OCI-LY1 (cell line): Measurements from ENCODE around the gene DIP2C.

Experiments used
- EZH2 ChIP-seq: fragments of 200-600 bp; sonication (generic), shearing (Covaris generic); IDR thresholded peaks from 2 replicates; pipeline ENCODE4 v1.8.0; 2017; ENCODE audit warnings: borderline replicate concordance, mixed run types, mild to moderate bottlenecking, antibody characterized with exemption, low read length, moderate library complexity, mixed read lengths
- TF ChIP-seq, protein P1 (sequence below): fragments of 200-600 bp; sonication (generic), shearing (Covaris generic); IDR thresholded peaks from 2 replicates; pipeline ENCODE4 v1.5.1; 2017; ENCODE audit warnings: mild to moderate bottlenecking, antibody characterized with exemption, low read length, moderate library complexity, mixed read lengths

DNA sequence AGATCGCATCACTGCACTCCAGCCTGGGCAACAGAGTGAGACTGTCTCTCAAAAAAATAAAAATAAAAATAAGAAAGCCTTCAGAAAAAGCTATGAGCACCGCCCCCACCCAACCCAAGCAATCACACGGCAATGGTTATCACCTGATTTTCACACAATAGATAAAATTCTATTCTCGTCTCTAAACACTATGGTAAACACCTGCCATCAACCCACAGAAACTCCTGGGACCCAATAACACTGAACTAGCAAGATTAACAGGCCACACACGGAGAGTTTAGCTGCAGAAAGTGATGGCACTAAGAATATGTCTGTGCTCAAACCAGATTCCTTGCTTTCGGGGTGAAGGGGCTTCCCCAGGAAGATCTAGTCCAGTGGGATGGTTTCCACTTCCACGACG lies 173.8 kb downstream of the DIP2C start:
- TF ChIP-seq, protein P1, sequence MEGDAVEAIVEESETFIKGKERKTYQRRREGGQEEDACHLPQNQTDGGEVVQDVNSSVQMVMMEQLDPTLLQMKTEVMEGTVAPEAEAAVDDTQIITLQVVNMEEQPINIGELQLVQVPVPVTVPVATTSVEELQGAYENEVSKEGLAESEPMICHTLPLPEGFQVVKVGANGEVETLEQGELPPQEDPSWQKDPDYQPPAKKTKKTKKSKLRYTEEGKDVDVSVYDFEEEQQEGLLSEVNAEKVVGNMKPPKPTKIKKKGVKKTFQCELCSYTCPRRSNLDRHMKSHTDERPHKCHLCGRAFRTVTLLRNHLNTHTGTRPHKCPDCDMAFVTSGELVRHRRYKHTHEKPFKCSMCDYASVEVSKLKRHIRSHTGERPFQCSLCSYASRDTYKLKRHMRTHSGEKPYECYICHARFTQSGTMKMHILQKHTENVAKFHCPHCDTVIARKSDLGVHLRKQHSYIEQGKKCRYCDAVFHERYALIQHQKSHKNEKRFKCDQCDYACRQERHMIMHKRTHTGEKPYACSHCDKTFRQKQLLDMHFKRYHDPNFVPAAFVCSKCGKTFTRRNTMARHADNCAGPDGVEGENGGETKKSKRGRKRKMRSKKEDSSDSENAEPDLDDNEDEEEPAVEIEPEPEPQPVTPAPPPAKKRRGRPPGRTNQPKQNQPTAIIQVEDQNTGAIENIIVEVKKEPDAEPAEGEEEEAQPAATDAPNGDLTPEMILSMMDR: no peak
- no peak for TF ChIP-seq EZH2
